Nucleus accumbens (tissue), 56 donors: ENCODE data around the gene MICAL2.

Source experiments
- DNase-seq, 56 donors: peaks; one replicate each; lab custom pipeline; 2025; lab: John Stamatoyannopoulos, UW

The MICAL2 gene

DNA sequence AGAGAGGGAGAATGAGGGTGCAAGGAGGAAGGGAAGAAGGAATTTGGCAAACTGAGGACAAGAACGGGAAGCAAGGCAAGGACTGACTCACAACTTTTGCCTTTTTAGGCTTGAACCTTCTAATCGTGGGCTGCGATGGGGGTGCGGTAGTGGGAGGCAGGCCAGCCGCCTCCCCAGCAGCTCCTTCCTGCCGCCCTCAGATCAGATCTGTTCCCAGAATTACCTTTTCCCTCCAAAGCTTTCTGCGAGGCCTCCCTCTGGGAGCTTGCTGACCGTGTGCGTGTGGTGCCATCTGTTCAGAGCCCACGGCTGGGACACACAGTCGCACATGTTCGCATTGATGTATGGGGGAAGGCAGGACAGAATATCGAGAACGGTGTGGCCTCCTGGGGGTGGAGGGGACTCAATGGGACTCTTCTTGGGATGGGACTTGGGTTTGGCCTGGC lies 180.1 kb downstream of the MICAL2 start:
- no peak for DNase-seq

DNA sequence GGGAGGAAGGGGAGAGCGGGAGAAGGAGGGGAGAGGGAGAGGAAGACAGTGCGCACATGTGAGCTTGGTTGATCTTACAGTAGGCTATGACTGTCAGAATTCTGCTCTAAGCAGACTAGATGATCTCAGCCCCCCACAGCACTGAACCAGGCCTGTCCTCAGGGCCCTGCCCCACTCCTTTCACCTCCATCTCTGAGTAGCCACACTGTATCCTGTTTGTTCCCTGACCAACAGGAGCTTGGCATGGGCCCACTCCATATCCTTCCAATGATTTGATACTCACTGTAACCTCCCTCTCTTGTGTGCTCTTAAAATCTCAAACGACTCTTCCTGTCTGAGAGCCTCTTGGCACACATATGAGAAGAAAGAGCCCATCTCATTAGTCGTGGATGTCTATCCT lies 180.9 kb downstream of the MICAL2 start:
- DNase-seq: no peak

DNA sequence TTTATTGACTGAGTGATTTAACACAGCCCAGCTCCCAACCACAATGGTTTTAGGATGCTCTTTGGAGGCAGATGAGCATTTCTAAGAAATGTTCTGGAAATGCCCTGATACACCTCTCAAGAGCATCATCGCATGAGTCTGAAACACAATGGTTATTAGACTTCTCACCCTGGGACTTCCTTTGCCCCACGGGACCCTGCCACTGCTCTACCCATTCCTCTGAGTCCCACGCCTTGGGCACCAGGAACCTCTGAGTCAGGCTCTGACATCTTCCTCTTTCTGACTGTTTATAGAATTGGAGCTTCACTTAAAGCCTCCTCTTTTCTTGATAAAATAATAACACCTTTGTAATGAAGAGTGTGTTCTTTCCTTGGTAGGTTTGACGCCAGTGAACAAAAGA lies 181.4 kb downstream of the MICAL2 start:
- no peak for DNase-seq

DNA sequence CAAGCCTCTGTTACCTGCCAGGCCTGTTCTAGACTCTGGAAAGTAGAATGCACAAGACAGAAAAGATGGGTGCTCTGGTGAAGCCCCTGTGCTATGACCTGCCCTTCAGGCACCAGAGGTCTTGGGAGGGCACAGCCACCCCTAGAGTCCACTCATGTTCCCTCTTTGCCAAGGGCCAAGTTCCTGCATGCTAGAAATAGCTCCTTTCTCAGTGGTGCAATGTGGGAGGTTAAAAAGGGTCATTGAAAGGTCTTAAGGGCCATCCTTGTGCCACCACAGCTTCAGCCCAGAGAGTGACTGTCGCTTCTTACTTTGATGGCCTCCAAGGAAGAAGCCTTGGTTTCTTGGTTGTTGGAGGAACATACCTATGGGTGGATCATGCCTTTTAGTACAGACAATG lies 182.4 kb downstream of the MICAL2 start:
- no peak for DNase-seq

DNA sequence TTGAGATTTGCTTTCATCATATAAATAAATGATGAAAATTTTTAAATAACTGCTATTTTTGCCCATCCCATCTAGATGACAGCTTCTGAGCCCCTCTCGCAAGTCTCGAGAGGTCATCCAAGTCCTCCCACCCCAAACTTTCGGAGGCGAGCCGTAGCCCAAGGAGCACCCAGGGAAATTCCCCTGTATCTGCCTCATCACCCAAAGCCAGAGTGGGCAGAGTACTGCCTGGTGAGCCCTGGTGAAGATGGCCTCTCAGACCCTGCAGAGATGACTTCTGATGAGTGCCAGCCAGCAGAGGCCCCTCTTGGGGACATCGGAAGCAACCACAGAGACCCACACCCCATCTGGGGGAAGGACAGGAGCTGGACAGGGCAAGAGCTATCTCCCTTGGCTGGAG lies 183.1 kb downstream of the MICAL2 start:
- no peak for DNase-seq

DNA sequence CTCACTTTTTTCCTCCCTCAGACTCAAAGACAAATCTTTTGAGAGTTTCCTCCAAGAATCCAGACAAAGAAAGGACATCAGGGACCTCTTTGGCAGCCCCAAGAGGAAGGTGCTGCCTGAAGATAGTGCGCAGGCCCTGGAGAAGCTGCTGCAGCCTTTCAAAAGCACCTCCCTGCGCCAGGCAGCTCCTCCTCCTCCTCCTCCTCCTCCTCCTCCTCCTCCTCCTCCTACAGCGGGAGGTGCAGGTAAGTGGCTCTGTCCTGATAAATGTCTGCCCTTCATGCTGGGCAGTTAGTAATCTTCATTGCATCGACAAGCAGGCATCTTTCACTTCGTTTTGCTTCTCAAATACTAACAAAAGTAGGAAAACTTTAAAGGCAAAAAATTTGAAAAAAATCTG lies 184.2 kb downstream of the MICAL2 start:
- DNase-seq: no peak

DNA sequence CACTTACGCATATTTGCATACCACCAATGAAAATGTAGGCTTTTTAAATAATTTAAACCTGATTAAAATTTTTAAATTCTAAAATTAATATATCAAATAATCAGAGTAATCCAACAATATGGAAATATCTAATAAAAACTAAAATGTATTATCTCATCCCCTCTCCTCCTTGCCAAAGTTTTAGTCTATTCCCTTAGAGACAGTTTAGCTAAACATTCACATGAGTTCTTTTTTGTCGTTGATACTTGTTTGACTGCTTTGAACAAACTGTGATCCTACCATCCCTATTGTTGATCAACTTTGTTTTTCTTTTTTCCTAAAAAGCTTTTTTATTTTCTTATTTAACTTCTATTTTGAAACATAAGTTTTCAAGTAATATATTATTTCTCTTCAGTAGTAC lies 185.6 kb downstream of the MICAL2 start:
- DNase-seq: no peak

DNA sequence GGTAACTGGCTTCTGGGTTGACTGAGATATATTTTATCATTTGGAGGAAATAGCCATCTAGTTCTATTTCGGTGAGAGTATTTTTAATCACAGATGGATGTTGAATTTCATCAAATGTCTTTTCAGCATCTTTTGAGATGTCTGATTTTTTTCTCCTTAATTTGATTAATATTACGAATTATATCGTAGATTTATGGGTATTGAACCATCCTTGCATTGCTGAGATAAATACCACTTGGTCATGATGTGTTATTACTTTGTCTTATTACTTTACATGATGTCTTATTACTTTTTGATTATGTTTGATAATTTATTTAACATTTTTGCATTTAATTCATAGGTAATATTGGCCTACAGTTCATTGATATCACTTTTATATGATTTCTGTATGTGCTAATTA lies 188.2 kb downstream of the MICAL2 start:
- DNase-seq: no peak

DNA sequence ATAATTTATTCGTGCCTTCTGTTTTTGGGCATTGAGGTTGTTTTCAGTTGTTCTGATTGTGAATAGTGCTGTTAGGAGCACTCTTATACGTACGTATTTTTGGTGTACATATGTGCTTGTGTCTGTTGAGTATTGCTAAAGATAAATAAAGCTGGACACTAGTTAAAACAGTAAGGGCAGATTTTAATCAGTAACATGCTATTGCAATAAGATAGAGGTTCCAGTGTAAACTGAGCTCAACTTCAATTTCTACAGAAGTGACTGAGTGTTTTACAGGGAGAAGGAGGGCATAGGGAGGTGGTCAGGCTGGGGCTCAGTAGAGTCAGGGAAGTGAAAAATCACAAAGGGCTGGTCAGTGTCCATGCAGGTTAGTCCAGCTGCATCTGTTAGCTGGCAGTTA lies 191.0 kb downstream of the MICAL2 start:
- no peak for DNase-seq

DNA sequence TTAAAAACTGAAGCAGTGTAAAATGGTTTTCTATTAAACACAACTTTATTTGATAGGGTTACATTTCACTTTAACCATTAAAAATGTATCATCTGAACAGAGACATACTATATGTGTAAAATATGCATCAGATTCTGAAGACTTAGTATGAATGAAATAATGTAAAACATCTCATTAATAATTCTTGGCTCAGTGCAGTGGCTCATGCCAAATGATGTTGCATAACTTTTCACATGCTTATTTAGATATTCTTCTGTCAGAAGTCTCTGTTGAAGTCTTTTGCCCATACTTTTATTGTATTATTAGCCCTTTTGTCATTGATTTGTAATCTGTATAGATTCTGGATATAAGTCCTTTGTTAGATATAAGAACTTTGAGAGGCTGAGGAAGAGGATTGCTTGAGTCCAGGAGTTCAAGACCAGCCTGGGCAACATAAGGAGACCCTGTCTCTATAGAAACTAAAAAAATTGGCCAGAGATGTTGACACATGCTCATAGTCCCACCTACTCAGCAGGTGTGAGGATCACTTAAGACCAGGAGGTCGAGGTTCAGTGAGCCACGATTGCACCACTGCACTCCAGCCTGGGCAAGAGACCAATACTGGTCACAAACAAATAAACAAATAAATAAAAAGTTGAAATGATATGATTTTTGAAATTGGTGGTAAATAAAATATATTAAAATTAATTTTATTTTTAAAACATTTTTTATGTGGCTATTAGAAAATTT lies 193.2 kb downstream of the MICAL2 start:
- no peak for DNase-seq

DNA sequence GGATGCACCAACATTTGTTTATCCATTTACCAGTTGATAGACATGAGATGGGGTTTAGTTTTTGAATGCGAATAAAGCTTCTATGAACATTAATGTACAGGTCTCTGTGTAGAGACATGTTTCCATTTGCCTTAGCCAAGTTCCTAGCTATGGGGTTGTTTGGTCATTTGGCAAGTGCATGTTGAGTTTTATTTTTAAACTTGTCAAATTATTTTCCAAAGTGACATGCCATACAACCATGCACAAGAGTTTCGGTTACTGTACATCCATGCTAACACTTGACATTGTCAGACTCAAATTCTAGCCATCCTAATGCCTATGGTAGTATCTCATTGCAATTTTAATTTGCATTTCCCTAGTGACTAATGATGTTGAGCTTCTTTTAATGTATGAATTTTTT lies 196.4 kb downstream of the MICAL2 start:
- no peak for DNase-seq

DNA sequence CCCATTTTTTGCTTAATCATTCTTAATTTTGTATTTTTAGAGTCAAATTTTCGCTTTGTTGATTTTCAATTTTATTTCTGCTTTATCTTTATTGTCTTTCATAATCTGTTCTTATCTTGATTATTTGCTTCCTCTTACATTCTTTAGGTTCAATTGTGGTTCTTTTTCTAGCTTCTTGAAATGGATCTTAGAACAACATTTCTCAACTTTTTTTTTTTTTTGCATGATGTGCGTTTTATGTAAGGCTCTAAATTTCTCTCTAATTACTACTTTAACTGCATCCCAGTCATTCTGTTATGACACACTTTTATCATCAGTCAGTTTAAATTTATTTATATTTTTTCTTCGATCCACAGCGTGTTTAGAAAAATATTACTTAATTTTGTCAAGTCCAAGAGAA lies 201.7 kb downstream of the MICAL2 start:
- no peak for DNase-seq
